NOMO-1 treated with DMSO at 0.1 percent for 48 hours (cell line): ENCODE measurements around the gene CD151.

Experiments
- DNase-seq: peaks from one replicate; lab custom pipeline; 2025; ENCODE audit not compliant: unreplicated experiment; lab: John Stamatoyannopoulos, UW

The CD151 gene

DNA sequence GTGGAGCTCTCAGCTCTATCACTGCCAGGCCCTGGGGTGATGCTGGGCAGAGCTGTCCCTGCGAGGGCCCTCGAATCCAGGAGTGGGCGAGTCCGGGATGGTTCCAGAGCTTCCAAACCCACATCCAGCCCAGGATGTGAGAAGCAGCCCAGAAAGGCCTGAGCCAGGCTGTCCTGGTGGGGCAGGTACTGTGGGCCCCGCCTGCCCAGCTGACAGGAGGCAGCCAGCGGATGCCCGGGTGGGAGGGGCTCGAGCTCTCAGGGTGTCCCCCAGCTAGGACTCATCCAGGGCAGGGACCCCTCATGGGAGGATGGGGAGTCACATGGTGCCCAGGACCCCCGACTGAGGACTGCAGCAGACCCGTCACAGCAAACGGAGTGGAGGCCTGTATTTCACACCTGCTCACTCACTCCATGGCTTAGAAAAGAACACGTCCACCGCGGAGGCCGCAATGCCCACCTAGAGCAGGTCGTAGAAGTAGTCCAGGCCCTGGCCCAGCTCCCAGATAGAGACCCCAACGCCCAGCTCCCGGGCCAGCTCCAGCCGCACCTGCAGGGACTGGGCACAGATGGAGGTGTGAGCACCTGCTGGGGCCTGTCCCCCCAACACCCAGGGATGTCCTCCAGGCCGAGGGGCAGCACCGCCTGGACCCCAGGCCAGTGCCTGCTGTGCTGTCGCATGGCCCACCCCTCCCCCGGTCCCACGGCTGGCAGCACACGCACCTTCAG is 36.8 kb downstream of the CD151 start:
- no peak for DNase-seq

GRCh38 chr11:870127-870413 is 37.3 kb downstream of the CD151 start:
- DNase-seq = no peak

DNA sequence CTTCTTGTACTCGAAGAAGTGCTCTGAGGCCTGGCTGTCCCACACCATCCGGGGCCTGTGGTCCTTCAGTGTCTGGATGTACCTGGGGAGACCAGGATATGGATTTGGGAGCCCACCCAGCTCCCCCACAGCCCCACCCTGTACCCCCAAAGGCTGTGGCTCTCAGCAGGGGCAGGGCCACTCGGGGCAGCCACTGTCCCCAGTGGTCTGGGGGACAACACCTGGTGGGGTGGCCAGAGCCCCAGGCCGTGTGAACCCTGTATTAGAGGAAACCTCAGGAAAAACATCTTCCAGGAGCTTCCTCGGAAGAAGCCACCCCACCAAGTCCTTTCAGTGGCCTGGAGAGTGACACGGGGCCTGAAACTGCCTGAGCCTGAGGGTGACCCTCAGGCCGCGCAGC is 37.7 kb downstream of the CD151 start:
- no peak for DNase-seq

DNA sequence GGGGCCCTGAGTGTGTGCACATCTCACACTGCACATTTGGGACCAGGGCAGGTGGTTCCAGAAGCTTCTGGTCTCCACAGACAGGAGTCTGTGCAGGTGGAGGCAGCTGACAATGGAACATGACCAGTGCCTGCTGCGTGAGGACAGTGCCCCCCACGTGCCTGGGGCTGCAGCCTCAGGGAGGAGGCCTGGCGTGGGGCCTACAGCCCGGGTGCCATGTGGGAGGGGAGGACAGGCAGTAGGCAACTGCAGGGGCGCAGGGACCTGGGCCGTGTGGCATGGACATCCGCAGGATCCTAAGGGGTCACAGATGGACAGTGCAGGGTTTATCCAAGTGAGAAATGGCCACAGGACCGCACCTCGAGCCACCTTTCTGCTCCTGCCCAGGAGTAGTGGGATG is 38.7 kb downstream of the CD151 start:
- DNase-seq = no peak

DNA sequence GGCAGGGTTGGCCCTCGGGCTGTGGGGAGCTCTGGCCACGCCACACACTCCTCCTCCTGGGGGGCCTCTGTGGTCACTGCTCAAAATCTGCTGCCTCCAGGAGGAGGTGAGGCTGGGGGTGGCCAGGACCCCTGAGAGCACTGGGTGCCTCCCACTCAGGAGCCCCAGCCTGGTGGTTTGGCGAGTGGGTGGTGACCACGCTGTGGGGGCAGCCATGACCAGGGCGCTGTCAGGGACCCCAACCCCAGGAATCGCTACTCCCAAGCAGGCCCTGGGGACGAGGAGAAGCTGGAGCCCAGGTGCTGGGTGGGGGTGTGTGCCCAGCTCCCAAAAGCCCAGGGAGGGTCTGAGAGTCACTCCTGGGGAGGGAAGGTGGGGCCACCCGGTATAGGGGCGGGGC is 40.0 kb downstream of the CD151 start:
- no peak for DNase-seq

DNA sequence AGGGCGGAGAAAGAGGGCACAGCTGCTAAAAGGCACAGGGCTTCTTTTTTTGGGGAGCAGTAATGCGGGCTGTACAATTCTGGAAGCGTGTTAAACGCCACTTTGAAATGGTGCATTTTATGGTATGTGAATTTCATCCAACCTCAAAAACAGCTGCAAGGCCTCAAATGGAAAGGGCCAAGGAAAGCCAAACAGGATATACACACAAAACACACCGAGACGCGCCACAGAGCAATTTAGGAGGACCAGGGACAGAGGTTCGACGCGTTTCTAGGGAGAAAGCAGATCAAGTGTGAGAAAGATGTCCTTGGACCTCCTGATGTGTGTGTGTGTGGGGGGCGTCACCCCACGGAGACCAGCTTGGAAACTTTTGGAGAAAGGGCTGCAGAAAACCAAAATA is 41.0 kb downstream of the CD151 start:
- no peak for DNase-seq

GRCh38 chr11:875203-875602 is 42.5 kb downstream of the CD151 start:
- DNase-seq = no peak

DNA sequence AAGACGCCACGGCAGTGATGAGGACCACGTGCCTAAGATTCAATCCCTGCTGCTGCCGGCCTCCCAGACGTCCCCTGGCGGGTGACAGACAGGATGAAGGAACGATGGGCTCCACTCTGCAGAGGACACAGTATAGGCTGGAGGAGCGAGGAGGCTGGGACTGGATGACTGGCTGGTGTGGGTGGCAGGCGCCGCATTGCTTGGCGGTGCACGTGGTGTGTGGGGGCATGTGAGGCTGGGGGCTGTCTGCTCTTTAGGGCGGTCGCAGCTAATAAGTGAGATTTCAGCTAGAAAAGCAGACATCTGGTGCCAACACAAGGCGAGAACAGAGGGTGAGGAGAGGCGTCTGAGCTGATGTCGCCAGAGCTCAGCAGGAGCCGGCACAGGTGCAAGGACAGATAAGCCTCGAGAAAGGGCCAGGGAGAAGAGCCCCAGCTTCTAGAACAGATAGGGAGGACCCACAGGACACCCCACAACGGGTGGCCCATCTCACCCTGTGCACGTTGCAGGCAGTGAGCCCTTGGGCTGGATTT is 43.1 kb downstream of the CD151 start:
- no peak for DNase-seq

GRCh38 chr11:876545-876944 is 43.8 kb downstream of the CD151 start:
- DNase-seq = no peak

- DNase-seq = no peak
These were observed 44.8 kb downstream of the CD151 start for GRCh38 chr11:877565-877964.

DNA sequence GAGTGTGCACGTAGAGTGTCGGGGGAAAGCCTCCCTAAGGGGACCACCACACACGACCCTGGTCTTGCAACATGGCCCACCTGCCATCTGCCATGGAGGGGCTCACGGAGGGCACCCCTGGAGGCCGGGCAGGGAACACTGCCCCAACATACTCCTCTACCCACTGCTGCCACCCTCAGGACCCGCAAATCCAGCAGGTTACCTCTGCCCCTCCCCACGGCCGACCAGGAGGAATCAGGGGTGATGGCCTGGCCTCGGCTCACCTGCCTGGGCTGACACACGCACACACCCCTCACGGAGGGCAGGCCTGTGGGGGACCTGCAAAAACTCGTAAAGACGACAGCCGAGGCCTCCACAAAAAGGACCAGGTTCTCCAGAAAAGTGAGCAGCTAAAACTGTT is 47.7 kb downstream of the CD151 start:
- no peak for DNase-seq

- DNase-seq = no peak
These were observed 49.8 kb downstream of the CD151 start for GRCh38 chr11:882596-882995.

GRCh38 chr11:883527-883926 is 50.8 kb downstream of the CD151 start:
- DNase-seq = no peak

GRCh38 chr11:884578-885070 is 51.9 kb downstream of the CD151 start:
- no peak for DNase-seq

DNA sequence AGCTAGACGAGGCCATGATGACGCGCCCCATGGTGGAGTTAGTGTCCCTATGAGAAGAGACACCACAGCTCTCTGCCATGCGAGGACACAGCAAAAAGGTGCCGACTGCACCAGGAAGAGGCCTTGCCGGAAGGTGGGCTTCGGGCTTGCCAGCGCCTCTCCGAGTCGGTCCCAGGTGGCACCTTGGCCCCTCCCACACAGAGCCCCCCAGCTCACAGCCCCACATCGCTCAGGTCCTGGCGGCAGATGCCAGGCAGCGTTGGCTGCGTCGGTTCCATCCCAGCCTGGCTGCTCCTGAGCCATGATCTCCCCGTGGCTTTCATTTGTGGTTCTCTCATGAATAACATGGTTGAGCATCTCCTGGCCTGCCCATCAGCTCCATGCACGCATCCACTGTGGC is 53.8 kb downstream of the CD151 start:
- no peak for DNase-seq

GRCh38 chr11:887589-887988 is 54.8 kb downstream of the CD151 start:
- no peak for DNase-seq
